HG03575 (cell line): ENCODE results near the gene FAM107B.

ENCODE experiments used
- ATAC-seq: cut with Tn5 transposase; IDR thresholded peaks from one replicate; pipeline ENCODE4 v1.9.1; 2021; ENCODE audit not compliant: unreplicated experiment, insufficient number of reproducible peaks, low FRiP score; ENCODE audit errors: extremely low read depth

The FAM107B gene

GRCh38 chr10:14616955-14617730 is 157.6 kb downstream of the FAM107B start:
- no peak for ATAC-seq

GRCh38 chr10:14616465-14616864 is 158.2 kb downstream of the FAM107B start:
- ATAC-seq = no peak

- ATAC-seq = no peak
Observed at GRCh38 chr10:14613588-14613920, 161.1 kb downstream of the FAM107B start.

GRCh38 chr10:14612873-14613587 is 161.7 kb downstream of the FAM107B start:
- ATAC-seq = no peak

- no peak for ATAC-seq
Observed at GRCh38 chr10:14611968-14612693, 162.6 kb downstream of the FAM107B start.

- ATAC-seq = no peak
Observed at GRCh38 chr10:14609178-14609577, 165.5 kb downstream of the FAM107B start.

- no peak for ATAC-seq
Observed at GRCh38 chr10:14608381-14609001, 166.2 kb downstream of the FAM107B start.

- no peak for ATAC-seq
Observed at GRCh38 chr10:14606633-14607032, 168.1 kb downstream of the FAM107B start.

- ATAC-seq = peak; percentile 50
Observed at GRCh38 chr10:14605231-14605925, 169.3 kb downstream of the FAM107B start.

- ATAC-seq = no peak
Observed at GRCh38 chr10:14604181-14605142, 170.2 kb downstream of the FAM107B start.

- no peak for ATAC-seq
Observed at GRCh38 chr10:14603534-14604102, 171.1 kb downstream of the FAM107B start.

GRCh38 chr10:14602807-14603533 is 171.7 kb downstream of the FAM107B start:
- no peak for ATAC-seq

GRCh38 chr10:14601872-14602725 is 172.6 kb downstream of the FAM107B start:
- ATAC-seq = no peak

GRCh38 chr10:14601326-14601725 is 173.4 kb downstream of the FAM107B start:
- no peak for ATAC-seq

GRCh38 chr10:14600065-14600464 is 174.6 kb downstream of the FAM107B start:
- ATAC-seq = no peak
